ENCODE data around the gene ACOX1.

- no peak for TF ChIP-seq REST (IDR thresholded peaks at IDR 0.05; ENCODE audit: insufficient replicate concordance, low read depth)
- TF ChIP-seq CTCF (IDR thresholded peaks at IDR 0.05; ENCODE audit: insufficient read depth, low read length) = no peak
- no peak for TF ChIP-seq POLR2AphosphoS5 (IDR thresholded peaks at IDR 0.05; ENCODE audit: low read depth)
Observed at GRCh38 chr17:75914643-75915267, 64.2 kb downstream of the ACOX1 start.

All from HL-60 (cell line).